Right cardiac atrium (tissue), 5 donors: Measurements from ENCODE around the gene LGI4. TPM values are rescaled to one million over a fixed set of nuclear protein-coding genes. Genes with fewer than 3 reads are reported as not detected.

Source experiments
- ATAC-seq, 2 donors: fragments of 200-7000 bp; cut with Tn5 transposase; one replicate each; pipeline versions ENCODE4 v1.8.0 to v1.9.1; 2020; ENCODE audit warnings: moderate library complexity in 2 of 2, mild to moderate bottlenecking in 1 of 2
- DNase-seq, 3 donors: peaks; one replicate each; pipeline ENCODE4 v3.0.0-alpha.2; 2020
- H3K27ac ChIP-seq: one replicate; pipeline ENCODE4 v1.5.1; 2013; ENCODE audit warnings: mild to moderate bottlenecking, low read length, control low read depth, moderate library complexity
- H3K27me3 ChIP-seq: one replicate; pipeline ENCODE4 v1.6.1; 2013; ENCODE audit not compliant: control insufficient read depth, insufficient read depth
- H3K4me1 ChIP-seq: one replicate; pipeline ENCODE4 v1.6.1; 2013; ENCODE audit warnings: low read length; ENCODE audit not compliant: control insufficient read depth, insufficient read depth
- H3K4me3 ChIP-seq: one replicate; pipeline ENCODE4 v1.5.1; 2013; ENCODE audit warnings: low read length, control low read depth
- H3K9me3 ChIP-seq: one replicate; pipeline ENCODE4 v1.6.1; 2013; ENCODE audit warnings: low read length; ENCODE audit not compliant: control insufficient read depth
- WGBS: extraction: QIAGEN DNeasy Blood & Tissue Kit; methylation state at CpG from one replicate; pipeline ENCODE4 v1.1.7; 2013; 5-methylcytosine and 5-hydroxymethylcytosine counted together
- intact Hi-C, 4 donors: fragments of 100-400 bp; cut with DNase I; formaldehyde crosslinking; loops; one replicate each; pipeline versions ENCODE4 v1.11.0 to v1.14.0; 2022 to 2023
- polyA plus RNA-seq: library from polyadenylated mRNA; stranded (reverse); fragments of 200-250 nt; gene quantifications from one replicate; pipeline ENCODE4 v1.2.3, GENCODE V29; 2013
- total RNA-seq, 4 donors: library from RNA; stranded (reverse); fragmentation: NEBNext Ultra II Directional; extraction: Animal tissue kit (Norgen Biotek cat#: 25700); gene quantifications; one replicate each; pipeline ENCODE4 v1.2.1, GENCODE V29; 2021
- donor health status: healthy with polysubstance abuse.
- donor health status: DM: no; HTN: yes; CAD: no.
- donor health status: DM: no; HTN: no; CAD: no.
- donor health status: DM: no; HTN: yes; CAD: no; lungs with severe emphysema.
- donor health status: DM: yes; HTN: yes; CAD: no.

Gene LGI4
- total and polyA plus RNA-seq, 5 donors, result 25.0 to 40.9 (median 35.6) TPM

GRCh38 chr19:35090160-35090505, 44.7 kb downstream of the LGI4 start:
- intact Hi-C loops, result loop anchor here in 1 of 4 donors (5.0 kb wide), 1 partner anchor 123 kb away; no protein-coding TSS in a partner anchor
- Histone ChIP-seq H3K4me1 (no peaks in the 10 kb centered on the region), H3K27ac (no peak overlapping the region), H3K4me3 (no peak overlapping the region), H3K27me3 (no peaks in the 10 kb centered on the region), H3K9me3 (no peaks in the 10 kb centered on the region)
- ATAC-seq (no peak), DNase-seq (no peak)
- WGBS, result 38% methylated on average over 9 of the region's 9 CpGs

GRCh38 chr19:35089554-35089953, 45.3 kb downstream of the LGI4 start:
- intact Hi-C loops, result no loop called here

GRCh38 chr19:35088131-35088913, 46.5 kb downstream of the LGI4 start:
- H3K9me3 ChIP-seq, result no peaks in the 10 kb centered on the region
- H3K27me3 ChIP-seq, result no peaks in the 10 kb centered on the region
- no peaks in the 10 kb centered on the region for H3K4me1 ChIP-seq
- H3K4me3 ChIP-seq, result no peak overlapping the region
- H3K27ac ChIP-seq, result no peak overlapping the region
- intact Hi-C loops, result no loop called here
- WGBS, result 73% methylated on average over 8 of the region's 8 CpGs
- DNase-seq (no peak), ATAC-seq (no peak)

More at GRCh38 chr19:35089554-35089953, 45.3 kb downstream of the LGI4 start:
- ATAC-seq (no peak), DNase-seq (no peak)
- 85% methylated on average over 8 of the region's 8 CpGs for WGBS
- no peak overlapping the region for H3K4me3 ChIP-seq
- no peaks in the 10 kb centered on the region for H3K9me3 ChIP-seq
- H3K27ac ChIP-seq, result no peak overlapping the region
- no peaks in the 10 kb centered on the region for H3K4me1 ChIP-seq
- H3K27me3 ChIP-seq, result no peaks in the 10 kb centered on the region

- Histone ChIP-seq H3K4me3 (no peak overlapping the region), H3K27me3 (no peaks in the 10 kb centered on the region), H3K4me1 (no peaks in the 10 kb centered on the region), H3K9me3 (no peaks in the 10 kb centered on the region), H3K27ac (no peak overlapping the region)
- intact Hi-C loops, result no loop called here
- DNase-seq, result no peak
- ATAC-seq, result no peak
Measured at GRCh38 chr19:35087393-35087792, 47.5 kb downstream of the LGI4 start.

GRCh38 chr19:35086455-35086854, 48.4 kb downstream of the LGI4 start:
- H3K4me3 ChIP-seq, result no peak overlapping the region
- 70% methylated on average over 8 of the region's 8 CpGs for WGBS
- DNase-seq, result no peak
- no peaks in the 10 kb centered on the region for H3K9me3 ChIP-seq
- ATAC-seq, result no peak
- H3K27ac ChIP-seq, result no peak overlapping the region
- H3K27me3 ChIP-seq, result no peaks in the 10 kb centered on the region
- no peaks in the 10 kb centered on the region for H3K4me1 ChIP-seq
- intact Hi-C loops, result no loop called here

- H3K27ac ChIP-seq, result no peak overlapping the region
- H3K9me3 ChIP-seq, result no peaks in the 10 kb centered on the region
- H3K27me3 ChIP-seq, result no peaks in the 10 kb centered on the region
- H3K4me3 ChIP-seq, result no peak overlapping the region
- 66% methylated on average over 6 of the region's 6 CpGs for WGBS
- no peaks in the 10 kb centered on the region for H3K4me1 ChIP-seq
- no peak for DNase-seq
- intact Hi-C loops, result no loop called here
- no peak for ATAC-seq
Measured at GRCh38 chr19:35085947-35086346, 48.9 kb downstream of the LGI4 start.

GRCh38 chr19:35084509-35084762, 50.4 kb downstream of the LGI4 start:
- WGBS, result 87% methylated on average over 3 of the region's 3 CpGs
- Histone ChIP-seq H3K4me1 (no peaks in the 10 kb centered on the region), H3K4me3 (no peak overlapping the region), H3K9me3 (no peaks in the 10 kb centered on the region), H3K27ac (no peak overlapping the region), H3K27me3 (no peaks in the 10 kb centered on the region)
- intact Hi-C loops, result no loop called here
- ATAC-seq (no peak), DNase-seq (no peak)

- Histone ChIP-seq H3K27me3 (no peaks in the 10 kb centered on the region), H3K4me1 (no peaks in the 10 kb centered on the region), H3K27ac (no peak overlapping the region), H3K4me3 (no peak overlapping the region), H3K9me3 (no peaks in the 10 kb centered on the region)
- intact Hi-C loops, result no loop called here
- DNase-seq (no peak), ATAC-seq (no peak)
- WGBS, result 77% methylated on average over 15 of the region's 15 CpGs
Measured at GRCh38 chr19:35083691-35084508, 51.0 kb downstream of the LGI4 start.

GRCh38 chr19:35081201-35081600, 53.7 kb downstream of the LGI4 start:
- WGBS, result 82% methylated on average over 6 of the region's 6 CpGs
- Histone ChIP-seq H3K27me3 (no peaks in the 10 kb centered on the region), H3K9me3 (no peaks in the 10 kb centered on the region), H3K27ac (no peak overlapping the region), H3K4me3 (no peak overlapping the region), H3K4me1 (no peaks in the 10 kb centered on the region)
- DNase-seq, result no peak
- ATAC-seq, result no peak
- intact Hi-C loops, result no loop called here

- Histone ChIP-seq H3K27ac (no peak overlapping the region), H3K27me3 (no peaks in the 10 kb centered on the region)
- 81% methylated on average over 16 of the region's 16 CpGs for WGBS
Measured at GRCh38 chr19:35080613-35081170, 54.2 kb downstream of the LGI4 start.

GRCh38 chr19:35079826-35080225, 55.0 kb downstream of the LGI4 start:
- Histone ChIP-seq H3K4me3 (no peak overlapping the region), H3K27me3 (no peaks in the 10 kb centered on the region), H3K9me3 (no peaks in the 10 kb centered on the region), H3K4me1 (no peaks in the 10 kb centered on the region), H3K27ac (no peak overlapping the region)
- DNase-seq, result no peak
- 88% methylated on average over 14 of the region's 14 CpGs for WGBS
- peak; percentile 14 for ATAC-seq
- intact Hi-C loops, result no loop called here

More at GRCh38 chr19:35080613-35081170, 54.2 kb downstream of the LGI4 start:
- H3K4me3 ChIP-seq, result no peak overlapping the region
- no peaks in the 10 kb centered on the region for H3K9me3 ChIP-seq
- H3K4me1 ChIP-seq, result no peaks in the 10 kb centered on the region
- ATAC-seq (peak in 1 of 2 donors; percentile 12), DNase-seq (peak in 1 of 3 donors; percentile 47)
- intact Hi-C loops, result no loop called here
